ENCODE measurements around the gene SLC48A1.

The SLC48A1 gene

DNA sequence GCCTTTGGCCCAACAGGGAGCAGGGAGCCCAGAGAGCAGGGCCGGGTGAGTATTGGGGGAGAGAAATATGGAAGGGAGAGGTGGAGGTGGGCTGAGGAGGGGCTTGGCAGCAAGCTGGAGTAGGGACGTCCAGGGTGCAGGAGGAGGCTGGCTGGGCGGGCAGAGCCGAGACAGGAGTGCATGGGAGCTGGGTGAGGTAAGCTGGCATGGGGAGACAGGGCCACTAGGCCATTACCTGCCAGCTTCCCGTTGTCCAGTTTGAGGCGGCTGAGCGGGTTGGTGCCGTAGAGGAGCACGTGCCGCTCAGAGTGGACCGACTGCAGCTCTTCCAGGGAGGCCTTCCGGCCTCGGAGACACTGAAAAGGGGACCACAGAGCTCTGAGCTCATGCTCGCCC, 18.3 kb downstream of the SLC48A1 start:
- no peak overlapping the region for H3K4me3 ChIP-seq (ENCODE audit: low read depth, low read length)
- TF ChIP-seq, protein P1, sequence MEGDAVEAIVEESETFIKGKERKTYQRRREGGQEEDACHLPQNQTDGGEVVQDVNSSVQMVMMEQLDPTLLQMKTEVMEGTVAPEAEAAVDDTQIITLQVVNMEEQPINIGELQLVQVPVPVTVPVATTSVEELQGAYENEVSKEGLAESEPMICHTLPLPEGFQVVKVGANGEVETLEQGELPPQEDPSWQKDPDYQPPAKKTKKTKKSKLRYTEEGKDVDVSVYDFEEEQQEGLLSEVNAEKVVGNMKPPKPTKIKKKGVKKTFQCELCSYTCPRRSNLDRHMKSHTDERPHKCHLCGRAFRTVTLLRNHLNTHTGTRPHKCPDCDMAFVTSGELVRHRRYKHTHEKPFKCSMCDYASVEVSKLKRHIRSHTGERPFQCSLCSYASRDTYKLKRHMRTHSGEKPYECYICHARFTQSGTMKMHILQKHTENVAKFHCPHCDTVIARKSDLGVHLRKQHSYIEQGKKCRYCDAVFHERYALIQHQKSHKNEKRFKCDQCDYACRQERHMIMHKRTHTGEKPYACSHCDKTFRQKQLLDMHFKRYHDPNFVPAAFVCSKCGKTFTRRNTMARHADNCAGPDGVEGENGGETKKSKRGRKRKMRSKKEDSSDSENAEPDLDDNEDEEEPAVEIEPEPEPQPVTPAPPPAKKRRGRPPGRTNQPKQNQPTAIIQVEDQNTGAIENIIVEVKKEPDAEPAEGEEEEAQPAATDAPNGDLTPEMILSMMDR (IDR thresholded peaks at IDR 0.05; ENCODE audit: borderline replicate concordance, insufficient read depth, low read depth, low read length) = no peak

DNA sequence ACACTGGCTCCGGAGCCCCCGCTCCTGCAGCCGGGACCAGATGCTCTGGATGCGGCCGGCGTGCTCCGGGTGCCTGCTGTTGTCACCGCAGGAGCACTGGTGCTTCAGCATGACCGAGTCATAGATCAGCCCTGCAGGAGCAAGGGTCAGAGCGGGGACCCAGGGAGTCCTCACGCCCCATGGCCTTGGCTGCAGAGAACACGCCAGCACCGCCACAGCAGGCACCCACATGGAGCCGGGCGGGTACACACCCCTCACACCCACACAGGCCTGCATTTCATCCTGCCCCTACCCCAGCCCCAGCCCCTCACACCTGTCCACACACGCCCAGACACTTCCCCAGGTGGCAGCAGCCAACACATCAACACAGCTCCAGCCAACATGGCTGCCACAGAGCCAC, 18.8 kb downstream of the SLC48A1 start:
- H3K4me3 ChIP-seq (ENCODE audit: low read depth, low read length) = no peak overlapping the region
- TF ChIP-seq, protein P1 (IDR thresholded peaks at IDR 0.05; ENCODE audit: borderline replicate concordance, insufficient read depth, low read depth, low read length) = no peak

DNA sequence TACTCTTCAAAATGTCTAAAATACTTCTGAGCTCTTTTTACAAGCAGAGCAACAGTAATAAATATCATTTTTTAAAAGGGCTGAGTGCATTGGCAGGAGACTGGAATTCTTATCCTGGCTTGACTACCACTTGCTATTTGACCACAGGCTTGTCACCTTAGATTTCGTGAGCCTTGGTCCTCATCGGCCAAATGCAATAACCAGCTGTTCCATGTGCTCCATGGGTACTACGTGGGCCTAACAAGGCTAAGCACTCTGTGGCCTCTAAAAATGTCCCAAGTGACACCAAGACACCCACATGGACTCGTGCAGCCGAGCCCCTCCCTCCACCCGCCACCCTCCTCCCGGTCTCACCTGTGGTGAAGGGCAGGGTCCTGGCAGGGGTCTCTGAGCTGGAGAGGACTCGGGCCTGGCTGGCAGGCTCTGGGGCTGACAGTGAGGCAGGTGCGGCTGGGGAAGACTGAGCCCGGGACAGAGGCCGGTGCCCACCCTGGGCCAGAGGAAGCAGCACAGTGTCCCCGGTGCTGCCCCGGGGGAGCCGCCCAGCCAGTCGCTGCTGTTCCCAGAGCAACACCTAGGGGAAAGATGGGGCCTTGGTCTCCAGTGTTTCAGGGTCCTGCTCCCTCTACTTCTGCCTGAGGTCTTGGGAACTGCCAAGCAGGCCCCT, 20.1 kb downstream of the SLC48A1 start:
- H3K4me3 ChIP-seq (ENCODE audit: low read depth, low read length) = no peak overlapping the region
- TF ChIP-seq, protein P1 (IDR thresholded peaks at IDR 0.05; ENCODE audit: borderline replicate concordance, insufficient read depth, low read depth, low read length) = no peak

DNA sequence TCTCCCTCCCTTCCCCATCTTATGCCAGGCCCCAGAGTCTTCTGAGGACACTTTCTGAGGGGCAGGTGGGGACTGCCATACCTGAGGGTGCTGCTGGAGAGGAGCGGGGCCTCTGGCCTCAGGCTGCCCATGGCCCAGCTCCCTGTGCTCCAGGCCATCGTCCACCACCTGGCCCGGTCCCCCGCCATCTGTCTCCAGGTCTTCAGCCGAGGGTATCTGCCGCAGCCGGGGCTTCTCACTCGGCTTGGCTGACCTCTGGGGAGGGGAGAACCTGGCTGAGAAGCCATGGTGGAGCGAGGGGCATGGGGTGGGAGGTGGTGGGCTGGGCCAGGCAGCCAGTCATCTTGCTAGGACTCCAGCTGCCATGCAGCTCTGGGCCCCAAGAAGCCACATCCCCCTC, 21.6 kb downstream of the SLC48A1 start:
- TF ChIP-seq, protein P1 (IDR thresholded peaks at IDR 0.05; ENCODE audit: borderline replicate concordance, insufficient read depth, low read depth, low read length) = no peak

DNA sequence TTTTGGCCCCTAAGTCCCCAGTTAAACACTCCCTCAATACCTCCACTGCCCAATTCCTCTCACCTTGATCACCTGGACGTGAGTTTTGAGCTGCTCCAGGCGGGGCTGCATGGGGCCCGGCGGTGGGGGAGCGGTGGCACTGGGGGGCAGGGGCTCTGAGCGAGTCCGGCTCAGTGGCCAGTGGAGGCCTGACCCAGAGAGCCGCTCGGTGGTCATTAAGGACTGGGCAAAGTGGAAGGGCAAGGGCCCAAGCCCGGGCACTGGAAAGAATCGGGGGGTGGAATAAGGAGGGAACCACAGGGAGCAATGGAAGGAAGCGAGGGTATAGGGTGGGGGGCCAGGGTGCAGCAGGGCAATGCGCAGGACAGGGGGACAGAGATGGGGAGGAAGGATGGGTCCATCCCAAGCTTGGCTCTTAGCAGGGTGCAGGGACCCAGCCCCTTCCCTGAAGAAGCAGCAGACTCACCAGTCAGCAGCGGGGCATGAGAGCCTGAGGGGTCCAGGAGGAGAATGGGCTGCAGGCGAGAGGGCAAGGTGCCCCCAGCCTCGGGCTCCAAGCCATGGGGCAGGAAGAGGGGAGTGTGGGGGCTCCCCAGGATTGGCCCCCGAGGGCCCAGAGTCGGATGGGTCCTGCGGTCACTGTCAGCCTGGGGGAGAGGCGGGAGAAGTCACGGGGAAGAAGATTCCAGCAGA, 22.2 kb downstream of the SLC48A1 start:
- TF ChIP-seq, protein P1 (IDR thresholded peaks at IDR 0.05; ENCODE audit: borderline replicate concordance, insufficient read depth, low read depth, low read length) = no peak
- no peak overlapping the region for H3K4me3 ChIP-seq (ENCODE audit: low read depth, low read length)

More for the DNA sequence above, 21.6 kb downstream of the SLC48A1 start:
- H3K4me3 ChIP-seq (ENCODE audit: low read depth, low read length) = no peak overlapping the region

DNA sequence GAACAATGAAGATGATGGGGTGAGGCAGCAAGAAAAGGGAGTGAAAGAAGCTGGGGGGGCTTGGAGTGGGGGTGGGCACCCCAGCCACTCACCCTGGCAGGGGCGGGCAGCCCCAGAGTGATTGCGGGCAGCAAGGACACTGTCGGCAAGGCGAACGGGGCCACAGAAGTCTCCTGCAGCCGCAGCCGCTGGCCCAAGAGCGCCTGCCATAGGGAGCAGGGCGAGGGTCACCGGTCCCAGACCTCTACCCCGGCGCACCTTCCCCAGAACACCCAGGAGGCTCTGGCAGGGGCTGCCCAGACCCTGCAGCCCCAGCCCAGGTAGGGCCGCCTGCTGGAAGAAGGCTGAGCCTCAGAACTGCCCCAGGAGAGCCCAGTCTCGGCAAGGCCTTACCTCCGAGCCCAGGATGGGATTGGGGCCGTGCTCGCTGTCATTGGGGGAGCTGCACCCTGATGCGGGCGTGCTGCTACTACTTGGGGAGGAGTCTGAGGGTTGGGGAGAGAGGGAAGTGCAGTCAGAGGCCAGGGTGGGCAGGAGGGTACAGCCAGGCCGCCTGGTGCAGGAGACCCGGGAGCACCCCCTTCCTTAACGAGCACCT, 22.9 kb downstream of the SLC48A1 start:
- TF ChIP-seq, protein P1 (IDR thresholded peaks at IDR 0.05; ENCODE audit: borderline replicate concordance, insufficient read depth, low read depth, low read length) = no peak
- no peak overlapping the region for H3K4me3 ChIP-seq (ENCODE audit: low read depth, low read length)
